Measurements from ENCODE around the gene STH.

The STH gene

GRCh38 chr17:45958307-45958706 lies 40.7 kb upstream of the STH start:
- Histone ChIP-seq H3K36me3 (ENCODE audit: control insufficient read depth, low read depth, low read length) (no peaks in the 10 kb centered on the region), H3K27ac (ENCODE audit: low read length) (no peak overlapping the region), H3K4me1 (ENCODE audit: control insufficient read depth, low read depth, low read length) (no peaks in the 10 kb centered on the region), H3K9ac (ENCODE audit: low read length) (no peak overlapping the region), H3K27me3 (ENCODE audit: control insufficient read depth, insufficient read depth, low read length) (no peaks in the 10 kb centered on the region), H3K4me3 (ENCODE audit: low read length) (no peak overlapping the region), H3K9me3 (ENCODE audit: control insufficient read depth, low read depth, low read length) (no peaks in the 10 kb centered on the region)

GRCh38 chr17:45958994-45959665 lies 39.9 kb upstream of the STH start:
- Histone ChIP-seq H3K27me3 (ENCODE audit: control insufficient read depth, insufficient read depth, low read length) (no peaks in the 10 kb centered on the region), H3K27ac (ENCODE audit: low read length) (no peak overlapping the region), H3K36me3 (ENCODE audit: control insufficient read depth, low read depth, low read length) (no peaks in the 10 kb centered on the region), H3K4me3 (ENCODE audit: low read length) (no peak overlapping the region), H3K9me3 (ENCODE audit: control insufficient read depth, low read depth, low read length) (no peaks in the 10 kb centered on the region), H3K4me1 (ENCODE audit: control insufficient read depth, low read depth, low read length) (no peaks in the 10 kb centered on the region), H3K9ac (ENCODE audit: low read length) (no peak overlapping the region)

- no peaks in the 10 kb centered on the region for H3K27me3 ChIP-seq (ENCODE audit: control insufficient read depth, insufficient read depth, low read length)
- H3K4me1 ChIP-seq (ENCODE audit: control insufficient read depth, low read depth, low read length) = no peaks in the 10 kb centered on the region
- H3K9ac ChIP-seq (ENCODE audit: low read length) = no peak overlapping the region
- H3K9me3 ChIP-seq (ENCODE audit: control insufficient read depth, low read depth, low read length) = no peaks in the 10 kb centered on the region
- no peaks in the 10 kb centered on the region for H3K36me3 ChIP-seq (ENCODE audit: control insufficient read depth, low read depth, low read length)
- no peak overlapping the region for H3K4me3 ChIP-seq (ENCODE audit: low read length)
- H3K27ac ChIP-seq (ENCODE audit: low read length) = no peak overlapping the region
Observed at GRCh38 chr17:45960311-45960710, 38.7 kb upstream of the STH start.

- H3K9ac ChIP-seq (ENCODE audit: low read length) = no peak overlapping the region
- no peaks in the 10 kb centered on the region for H3K4me1 ChIP-seq (ENCODE audit: control insufficient read depth, low read depth, low read length)
- no peak overlapping the region for H3K27ac ChIP-seq (ENCODE audit: low read length)
- H3K27me3 ChIP-seq (ENCODE audit: control insufficient read depth, insufficient read depth, low read length) = no peaks in the 10 kb centered on the region
- H3K36me3 ChIP-seq (ENCODE audit: control insufficient read depth, low read depth, low read length) = no peaks in the 10 kb centered on the region
- H3K4me3 ChIP-seq (ENCODE audit: low read length) = no peak overlapping the region
- no peaks in the 10 kb centered on the region for H3K9me3 ChIP-seq (ENCODE audit: control insufficient read depth, low read depth, low read length)
Observed at GRCh38 chr17:45961206-45961605, 37.8 kb upstream of the STH start.

- Histone ChIP-seq H3K27me3 (ENCODE audit: control insufficient read depth, insufficient read depth, low read length) (no peaks in the 10 kb centered on the region), H3K36me3 (ENCODE audit: control insufficient read depth, low read depth, low read length) (no peaks in the 10 kb centered on the region), H3K9me3 (ENCODE audit: control insufficient read depth, low read depth, low read length) (no peaks in the 10 kb centered on the region), H3K9ac (ENCODE audit: low read length) (no peak overlapping the region), H3K4me1 (ENCODE audit: control insufficient read depth, low read depth, low read length) (no peaks in the 10 kb centered on the region), H3K27ac (ENCODE audit: low read length) (no peak overlapping the region), H3K4me3 (ENCODE audit: low read length) (no peak overlapping the region)
Observed at GRCh38 chr17:45962221-45962972, 36.7 kb upstream of the STH start.

GRCh38 chr17:45963283-45963682 lies 35.8 kb upstream of the STH start:
- Histone ChIP-seq H3K36me3 (ENCODE audit: control insufficient read depth, low read depth, low read length) (no peaks in the 10 kb centered on the region), H3K4me3 (ENCODE audit: low read length) (no peak overlapping the region), H3K27me3 (ENCODE audit: control insufficient read depth, insufficient read depth, low read length) (no peaks in the 10 kb centered on the region), H3K27ac (ENCODE audit: low read length) (no peak overlapping the region), H3K9ac (ENCODE audit: low read length) (no peak overlapping the region), H3K4me1 (ENCODE audit: control insufficient read depth, low read depth, low read length) (no peaks in the 10 kb centered on the region), H3K9me3 (ENCODE audit: control insufficient read depth, low read depth, low read length) (no peaks in the 10 kb centered on the region)

- H3K4me3 ChIP-seq (ENCODE audit: low read length) = no peak overlapping the region
- no peak overlapping the region for H3K9ac ChIP-seq (ENCODE audit: low read length)
- no peaks in the 10 kb centered on the region for H3K4me1 ChIP-seq (ENCODE audit: control insufficient read depth, low read depth, low read length)
- H3K36me3 ChIP-seq (ENCODE audit: control insufficient read depth, low read depth, low read length) = no peaks in the 10 kb centered on the region
- no peak overlapping the region for H3K27ac ChIP-seq (ENCODE audit: low read length)
- H3K9me3 ChIP-seq (ENCODE audit: control insufficient read depth, low read depth, low read length) = no peaks in the 10 kb centered on the region
- H3K27me3 ChIP-seq (ENCODE audit: control insufficient read depth, insufficient read depth, low read length) = no peaks in the 10 kb centered on the region
Observed at GRCh38 chr17:45963889-45964288, 35.2 kb upstream of the STH start.

GRCh38 chr17:45964634-45965033 lies 34.4 kb upstream of the STH start:
- H3K9me3 ChIP-seq (ENCODE audit: control insufficient read depth, low read depth, low read length) = no peaks in the 10 kb centered on the region
- H3K4me1 ChIP-seq (ENCODE audit: control insufficient read depth, low read depth, low read length) = no peaks in the 10 kb centered on the region
- no peak overlapping the region for H3K27ac ChIP-seq (ENCODE audit: low read length)
- no peak overlapping the region for H3K9ac ChIP-seq (ENCODE audit: low read length)
- H3K4me3 ChIP-seq (ENCODE audit: low read length) = no peak overlapping the region
- no peaks in the 10 kb centered on the region for H3K36me3 ChIP-seq (ENCODE audit: control insufficient read depth, low read depth, low read length)
- H3K27me3 ChIP-seq (ENCODE audit: control insufficient read depth, insufficient read depth, low read length) = no peaks in the 10 kb centered on the region

GRCh38 chr17:45965812-45966211 lies 33.2 kb upstream of the STH start:
- H3K9ac ChIP-seq (ENCODE audit: low read length) = no peak overlapping the region
- H3K4me3 ChIP-seq (ENCODE audit: low read length) = no peak overlapping the region
- no peaks in the 10 kb centered on the region for H3K9me3 ChIP-seq (ENCODE audit: control insufficient read depth, low read depth, low read length)
- H3K4me1 ChIP-seq (ENCODE audit: control insufficient read depth, low read depth, low read length) = no peaks in the 10 kb centered on the region
- no peaks in the 10 kb centered on the region for H3K36me3 ChIP-seq (ENCODE audit: control insufficient read depth, low read depth, low read length)
- H3K27ac ChIP-seq (ENCODE audit: low read length) = no peak overlapping the region
- H3K27me3 ChIP-seq (ENCODE audit: control insufficient read depth, insufficient read depth, low read length) = no peaks in the 10 kb centered on the region

GRCh38 chr17:45966606-45967280 lies 32.3 kb upstream of the STH start:
- H3K27me3 ChIP-seq (ENCODE audit: control insufficient read depth, insufficient read depth, low read length) = no peaks in the 10 kb centered on the region
- H3K36me3 ChIP-seq (ENCODE audit: control insufficient read depth, low read depth, low read length) = no peaks in the 10 kb centered on the region
- no peaks in the 10 kb centered on the region for H3K4me1 ChIP-seq (ENCODE audit: control insufficient read depth, low read depth, low read length)
- H3K9ac ChIP-seq (ENCODE audit: low read length) = no peak overlapping the region
- H3K27ac ChIP-seq (ENCODE audit: low read length) = no peak overlapping the region
- H3K9me3 ChIP-seq (ENCODE audit: control insufficient read depth, low read depth, low read length) = no peaks in the 10 kb centered on the region
- no peak overlapping the region for H3K4me3 ChIP-seq (ENCODE audit: low read length)

GRCh38 chr17:45967378-45967777 lies 31.7 kb upstream of the STH start:
- no peaks in the 10 kb centered on the region for H3K36me3 ChIP-seq (ENCODE audit: control insufficient read depth, low read depth, low read length)

More at GRCh38 chr17:45967378-45967777, 31.7 kb upstream of the STH start:
- Histone ChIP-seq H3K4me1 (ENCODE audit: control insufficient read depth, low read depth, low read length) (no peaks in the 10 kb centered on the region), H3K4me3 (ENCODE audit: low read length) (no peak overlapping the region), H3K27ac (ENCODE audit: low read length) (no peak overlapping the region), H3K9ac (ENCODE audit: low read length) (no peak overlapping the region), H3K27me3 (ENCODE audit: control insufficient read depth, insufficient read depth, low read length) (no peaks in the 10 kb centered on the region), H3K9me3 (ENCODE audit: control insufficient read depth, low read depth, low read length) (no peaks in the 10 kb centered on the region)

Measured in iPS-18a (cell line).